ENCODE data around the gene HSPA12A. TPM values are rescaled to one million over a fixed set of nuclear protein-coding genes. Genes with fewer than 3 reads are reported as not detected.
A peak's percentile ranks its signal among the peaks of the same experiment; 100 is the strongest.

The HSPA12A gene
- total and polyA plus RNA-seq, 9 of the 15 experiments (the other 6 are each of a cell fraction or from before 2014, with no cell fraction given), result 0.01 to 0.18 (median 0.04) TPM; not detected in 4

DNA sequence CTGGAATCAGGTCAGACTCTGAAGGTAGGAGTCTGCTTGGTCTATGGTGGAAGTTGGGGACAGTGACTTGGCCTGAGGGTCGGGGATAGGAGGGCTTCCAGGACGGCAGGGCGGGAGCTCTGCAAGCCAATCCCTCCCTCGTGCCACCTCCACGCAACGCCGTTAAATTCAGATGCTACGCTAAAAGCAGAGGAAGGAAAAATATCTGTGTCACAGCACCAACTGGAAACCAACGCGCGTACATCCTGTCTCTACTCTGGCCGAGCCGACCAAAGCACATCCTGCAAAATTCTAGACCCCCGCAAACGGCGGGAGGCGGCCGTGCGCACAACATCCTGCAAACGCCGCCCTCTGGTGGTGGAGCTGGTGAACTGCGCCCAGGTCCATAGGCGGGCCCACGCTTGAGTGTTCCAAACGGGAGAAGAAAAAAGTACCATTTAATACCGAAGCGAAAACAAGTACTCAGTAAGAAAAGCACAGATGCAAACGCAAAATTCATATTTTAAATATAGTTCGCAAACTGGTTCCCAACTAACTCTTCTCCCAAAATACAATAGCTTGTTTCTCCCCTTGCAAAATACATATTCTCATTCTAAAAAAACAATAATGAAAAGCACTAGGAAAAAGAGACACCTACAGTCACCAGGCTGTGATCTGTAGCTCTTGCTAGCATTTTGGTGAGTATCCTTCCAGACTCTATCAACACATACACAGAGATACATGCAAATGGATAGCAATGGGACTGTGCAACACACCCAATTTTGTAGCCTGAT lies 45.7 kb upstream of the HSPA12A start:
- in situ Hi-C loops (cut with MboI), result loop anchor here (25.0 kb wide), 1 partner anchor 101 kb away; no protein-coding TSS in a partner anchor
- no peak overlapping the region for H2AFZ ChIP-seq (ENCODE audit: low read depth, low read length)
- peak; percentile 91 for ATAC-seq
- intact Hi-C loops (cut with micrococcal nuclease), result loop anchor here (1.0 to 10.0 kb wide), 3 partner anchors 77 to 343 kb away; no protein-coding TSS in a partner anchor
- no peak overlapping the region for H3K9ac ChIP-seq (ENCODE audit: insufficient read depth in 1 of 2, low read depth in 2 of 2, low read length in 2 of 2)
- no peaks in the 10 kb centered on the region for H3K79me2 ChIP-seq (ENCODE audit: control insufficient read depth, insufficient read depth, low read length)
- FAIRE-seq, result no peak
- H3K4me1 ChIP-seq (replicated peaks in 1 of 2; ENCODE audit: control insufficient read depth in 2 of 2, insufficient read depth in 2 of 2, low read length in 2 of 2), result no peaks in the 10 kb centered on the region
- 4% methylated on average over 27 of the region's 29 CpGs for WGBS (ENCODE audit: insufficient coverage, low coverage, missing lambda C conversion rate)
- H4K20me1 ChIP-seq (replicated peaks; ENCODE audit: control insufficient read depth, insufficient read depth, low read length), result no peaks in the 10 kb centered on the region
- no TSS peak for BruUV-seq (replicated peaks)
- DNase-seq (ENCODE audit: extremely low read depth in 1 of 4, low spot score in 3 of 4), result peak; percentile 49 to 68 (median 64)
- H3K4me3 ChIP-seq, result no peak overlapping the region
- H3K9me3 ChIP-seq (replicated peaks; ENCODE audit: control insufficient read depth, insufficient read depth, low read depth, low read length), result no peaks in the 10 kb centered on the region
- H3K9me1 ChIP-seq (ENCODE audit: control insufficient read depth, insufficient read depth, low read length), result no peaks in the 10 kb centered on the region
- 0 out of 5 replicates have a peak, but pooled peaks cover 0 to 6% of the 10 kb centered on the region in 2 experiments for H3K27me3 ChIP-seq (ENCODE audit: control insufficient read depth in 2 of 2, insufficient read depth in 2 of 2, low read length in 2 of 2)
- H3K27ac ChIP-seq (ENCODE audit: extremely low read depth, low read depth, low read length), result no peak overlapping the region
- ChIA-PET POLR2A (interaction anchor here (0.6 to 0.9 kb wide), 2 partner anchors 65 to 161 kb away, joined by 3 read pairs; no protein-coding TSS in a partner anchor), CTCF (ENCODE audit: low intra/inter-chr PET ratio) (interaction anchor here (0.6 to 1.2 kb wide), 5 partner anchors 15 to 343 kb away, joined by 3 to 7 read pairs (median 4); no protein-coding TSS in a partner anchor)
- H3K4me2 ChIP-seq (ENCODE audit: insufficient read depth, low read length), result no peak overlapping the region
- no peaks in the 10 kb centered on the region for H3K36me3 ChIP-seq (ENCODE audit: control insufficient read depth, insufficient read depth, low read length)
- TF ChIP-seq, protein P1, sequence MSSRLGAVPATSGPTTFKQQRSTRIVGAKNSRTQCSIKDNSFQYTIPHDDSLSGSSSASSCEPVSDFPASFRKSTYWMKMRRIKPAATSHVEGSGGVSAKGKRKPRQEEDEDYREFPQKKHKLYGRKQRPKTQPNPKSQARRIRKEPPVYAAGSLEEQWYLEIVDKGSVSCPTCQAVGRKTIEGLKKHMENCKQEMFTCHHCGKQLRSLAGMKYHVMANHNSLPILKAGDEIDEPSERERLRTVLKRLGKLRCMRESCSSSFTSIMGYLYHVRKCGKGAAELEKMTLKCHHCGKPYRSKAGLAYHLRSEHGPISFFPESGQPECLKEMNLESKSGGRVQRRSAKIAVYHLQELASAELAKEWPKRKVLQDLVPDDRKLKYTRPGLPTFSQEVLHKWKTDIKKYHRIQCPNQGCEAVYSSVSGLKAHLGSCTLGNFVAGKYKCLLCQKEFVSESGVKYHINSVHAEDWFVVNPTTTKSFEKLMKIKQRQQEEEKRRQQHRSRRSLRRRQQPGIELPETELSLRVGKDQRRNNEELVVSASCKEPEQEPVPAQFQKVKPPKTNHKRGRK (tag; IDR thresholded peaks at IDR 0.05), result no peak
- TF ChIP-seq ZNF699 (CRISPR knock-in tag; IDR thresholded peaks at IDR 0.05; ENCODE audit: insufficient replicate concordance), result no peak
- no peak for TF ChIP-seq ELK1 (CRISPR knock-in tag; IDR thresholded peaks at IDR 0.05)
- TF ChIP-seq CAMTA2 (CRISPR knock-in tag; conservative IDR thresholded peaks at IDR 0.05), result no peak
- no peak for TF ChIP-seq POLR2AphosphoS2 (IDR thresholded peaks at IDR 0.05; ENCODE audit: low read length)
- TF ChIP-seq RAD21 (CRISPR knock-in tag; conservative IDR thresholded peaks at IDR 0.05 in 1 of 2, IDR thresholded peaks at IDR 0.05 in 1 of 2), result peak; percentile 54 to 67
- TF ChIP-seq, protein P2, sequence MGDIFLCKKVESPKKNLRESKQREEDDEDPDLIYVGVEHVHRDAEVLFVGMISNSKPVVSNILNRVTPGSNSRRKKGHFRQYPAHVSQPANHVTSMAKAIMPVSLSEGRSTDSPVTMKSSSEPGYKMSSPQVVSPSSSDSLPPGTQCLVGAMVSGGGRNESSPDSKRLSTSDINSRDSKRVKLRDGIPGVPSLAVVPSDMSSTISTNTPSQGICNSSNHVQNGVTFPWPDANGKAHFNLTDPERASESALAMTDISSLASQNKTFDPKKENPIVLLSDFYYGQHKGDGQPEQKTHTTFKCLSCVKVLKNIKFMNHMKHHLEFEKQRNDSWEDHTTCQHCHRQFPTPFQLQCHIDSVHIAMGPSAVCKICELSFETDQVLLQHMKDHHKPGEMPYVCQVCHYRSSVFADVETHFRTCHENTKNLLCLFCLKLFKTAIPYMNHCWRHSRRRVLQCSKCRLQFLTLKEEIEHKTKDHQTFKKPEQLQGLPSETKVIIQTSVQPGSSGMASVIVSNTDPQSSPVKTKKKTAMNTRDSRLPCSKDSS (IDR thresholded peaks at IDR 0.05; ENCODE audit: low read depth, partially characterized antibody), result no peak
- no peak for TF ChIP-seq RHOXF2B (CRISPR knock-in tag; conservative IDR thresholded peaks at IDR 0.05)
- TF ChIP-seq, protein P3, sequence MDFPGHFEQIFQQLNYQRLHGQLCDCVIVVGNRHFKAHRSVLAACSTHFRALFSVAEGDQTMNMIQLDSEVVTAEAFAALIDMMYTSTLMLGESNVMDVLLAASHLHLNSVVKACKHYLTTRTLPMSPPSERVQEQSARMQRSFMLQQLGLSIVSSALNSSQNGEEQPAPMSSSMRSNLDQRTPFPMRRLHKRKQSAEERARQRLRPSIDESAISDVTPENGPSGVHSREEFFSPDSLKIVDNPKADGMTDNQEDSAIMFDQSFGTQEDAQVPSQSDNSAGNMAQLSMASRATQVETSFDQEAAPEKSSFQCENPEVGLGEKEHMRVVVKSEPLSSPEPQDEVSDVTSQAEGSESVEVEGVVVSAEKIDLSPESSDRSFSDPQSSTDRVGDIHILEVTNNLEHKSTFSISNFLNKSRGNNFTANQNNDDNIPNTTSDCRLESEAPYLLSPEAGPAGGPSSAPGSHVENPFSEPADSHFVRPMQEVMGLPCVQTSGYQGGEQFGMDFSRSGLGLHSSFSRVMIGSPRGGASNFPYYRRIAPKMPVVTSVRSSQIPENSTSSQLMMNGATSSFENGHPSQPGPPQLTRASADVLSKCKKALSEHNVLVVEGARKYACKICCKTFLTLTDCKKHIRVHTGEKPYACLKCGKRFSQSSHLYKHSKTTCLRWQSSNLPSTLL (IDR thresholded peaks at IDR 0.05), result no peak
- TF ChIP-seq SMC3 (conservative IDR thresholded peaks at IDR 0.05; ENCODE audit: insufficient read depth, low read depth, low read length), result peak; percentile 63
- TF ChIP-seq HIVEP1 (CRISPR knock-in tag; IDR thresholded peaks at IDR 0.05), result no peak
- TF ChIP-seq ESRRB (CRISPR knock-in tag; IDR thresholded peaks at IDR 0.05; ENCODE audit: borderline replicate concordance), result no peak

Measured in K562 (cell line).